AG09309 (cell line): ENCODE results near the gene BMPR1A.
"Not testable (repeated sequence)": the region's sequence is repeated elsewhere in the genome, so short reads cannot be mapped to it uniquely, and the experiment has no call there.

ENCODE experiments used
- DNase-seq: peaks from one replicate; pipeline ENCODE4 v3.0.0-alpha.2; 2010; ENCODE audit warnings: low read depth
- H3K4me3 ChIP-seq: 2 replicates; pipeline ENCODE4 v1.5.1; 2011; ENCODE audit warnings: mild to moderate bottlenecking, low read depth, low read length, moderate library complexity; ENCODE audit not compliant: control insufficient read depth
- TF ChIP-seq, protein P1 (sequence below): IDR thresholded peaks from 2 replicates; pipeline ENCODE4 v1.5.1; 2011; ENCODE audit warnings: mild to moderate bottlenecking, low read depth, low read length, inconsistent platforms; ENCODE audit not compliant: insufficient read depth, control insufficient read depth; ENCODE audit errors: missing control alignments

The BMPR1A gene

DNA sequence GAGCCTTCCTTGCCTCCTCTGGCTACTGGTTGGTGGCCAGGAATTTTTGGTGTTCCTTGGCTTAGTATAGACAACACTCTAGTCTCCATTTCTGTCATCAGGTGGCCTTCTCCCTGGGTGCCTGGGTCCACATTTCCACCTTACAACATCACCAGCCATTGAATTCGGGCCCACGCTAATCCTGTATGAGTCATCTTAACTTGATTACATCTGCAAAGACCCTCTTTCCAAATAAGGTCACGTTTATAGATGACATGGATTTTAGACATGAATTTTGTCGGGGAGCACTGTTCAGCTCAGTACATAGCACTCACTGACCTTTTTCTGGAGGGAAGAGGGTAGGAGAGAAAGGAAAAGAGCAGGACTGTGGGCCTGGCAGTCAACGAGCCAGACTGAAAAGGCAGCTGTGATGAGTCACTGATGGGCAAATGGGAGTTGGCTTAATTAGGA, 161.6 kb downstream of the BMPR1A start:
- TF ChIP-seq, protein P1, sequence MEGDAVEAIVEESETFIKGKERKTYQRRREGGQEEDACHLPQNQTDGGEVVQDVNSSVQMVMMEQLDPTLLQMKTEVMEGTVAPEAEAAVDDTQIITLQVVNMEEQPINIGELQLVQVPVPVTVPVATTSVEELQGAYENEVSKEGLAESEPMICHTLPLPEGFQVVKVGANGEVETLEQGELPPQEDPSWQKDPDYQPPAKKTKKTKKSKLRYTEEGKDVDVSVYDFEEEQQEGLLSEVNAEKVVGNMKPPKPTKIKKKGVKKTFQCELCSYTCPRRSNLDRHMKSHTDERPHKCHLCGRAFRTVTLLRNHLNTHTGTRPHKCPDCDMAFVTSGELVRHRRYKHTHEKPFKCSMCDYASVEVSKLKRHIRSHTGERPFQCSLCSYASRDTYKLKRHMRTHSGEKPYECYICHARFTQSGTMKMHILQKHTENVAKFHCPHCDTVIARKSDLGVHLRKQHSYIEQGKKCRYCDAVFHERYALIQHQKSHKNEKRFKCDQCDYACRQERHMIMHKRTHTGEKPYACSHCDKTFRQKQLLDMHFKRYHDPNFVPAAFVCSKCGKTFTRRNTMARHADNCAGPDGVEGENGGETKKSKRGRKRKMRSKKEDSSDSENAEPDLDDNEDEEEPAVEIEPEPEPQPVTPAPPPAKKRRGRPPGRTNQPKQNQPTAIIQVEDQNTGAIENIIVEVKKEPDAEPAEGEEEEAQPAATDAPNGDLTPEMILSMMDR, result no peak
- no peak for DNase-seq

DNA sequence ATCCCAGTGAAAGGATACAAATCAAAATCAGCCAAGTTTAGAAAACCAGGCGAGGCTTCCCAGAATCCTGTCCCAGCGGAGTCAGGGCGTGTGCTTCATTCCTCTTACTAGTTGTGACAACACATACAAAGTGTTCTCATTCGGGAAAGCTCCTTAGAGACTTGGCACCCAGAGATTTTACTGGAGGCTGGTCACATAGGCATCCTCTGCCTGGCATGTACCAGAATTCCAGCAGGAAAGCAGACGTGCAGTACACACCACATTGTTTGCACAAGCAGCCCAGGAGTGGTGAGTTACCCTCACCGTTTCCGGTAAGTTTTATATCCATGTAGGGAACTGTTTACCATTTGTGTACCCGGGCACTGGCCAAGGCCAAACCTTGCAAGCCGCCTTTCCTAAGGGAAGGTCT, 166.1 kb downstream of the BMPR1A start:
- TF ChIP-seq, protein P1, result no peak
- DNase-seq, result no peak
- H3K4me3 ChIP-seq, result no peak overlapping the region

More for the DNA sequence above, 161.6 kb downstream of the BMPR1A start:
- H3K4me3 ChIP-seq, result no peak overlapping the region

DNA sequence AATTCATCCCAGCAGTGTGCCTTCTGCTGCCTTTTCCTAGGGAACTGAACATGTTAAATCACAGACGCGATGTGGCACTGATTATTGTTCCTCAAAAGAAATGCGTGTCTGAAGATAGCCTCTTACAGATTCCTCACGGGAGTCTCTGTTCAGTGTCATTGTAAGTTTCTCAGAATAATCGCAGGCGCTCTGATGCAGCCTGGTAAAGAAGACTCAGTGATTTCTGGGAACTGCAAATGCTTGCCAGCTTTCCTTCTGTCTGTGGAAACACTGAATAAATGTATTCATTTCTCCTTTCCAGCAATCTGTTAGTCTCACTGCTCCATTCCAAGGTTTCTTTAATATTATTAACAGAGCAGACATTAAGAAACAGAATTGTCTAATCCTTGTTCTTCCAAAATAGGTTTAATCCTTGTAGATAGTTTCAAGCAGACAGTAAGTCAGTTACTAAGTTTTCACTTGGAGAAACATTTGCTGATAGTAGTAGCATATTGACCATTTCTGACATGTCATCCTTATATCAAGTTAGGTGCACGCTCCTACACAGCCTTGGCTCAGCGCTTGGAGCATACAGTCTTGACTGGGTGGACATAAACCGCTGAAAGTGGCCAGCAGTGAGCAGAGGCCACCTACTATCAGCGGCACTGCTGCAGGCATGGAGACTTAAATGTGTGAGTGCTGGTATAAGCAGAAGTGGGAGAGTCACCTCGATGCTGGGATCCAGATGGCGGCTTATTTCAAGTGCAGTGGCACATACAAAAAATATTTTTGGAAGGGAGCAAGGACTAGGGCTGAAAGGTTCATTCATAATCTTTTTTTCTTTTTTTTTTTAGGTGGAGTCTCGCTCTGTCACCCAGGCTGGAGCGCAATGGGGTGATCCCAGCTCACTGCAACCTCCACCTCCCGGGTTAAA, 173.3 kb downstream of the BMPR1A start:
- TF ChIP-seq, protein P1, result no peak

DNA sequence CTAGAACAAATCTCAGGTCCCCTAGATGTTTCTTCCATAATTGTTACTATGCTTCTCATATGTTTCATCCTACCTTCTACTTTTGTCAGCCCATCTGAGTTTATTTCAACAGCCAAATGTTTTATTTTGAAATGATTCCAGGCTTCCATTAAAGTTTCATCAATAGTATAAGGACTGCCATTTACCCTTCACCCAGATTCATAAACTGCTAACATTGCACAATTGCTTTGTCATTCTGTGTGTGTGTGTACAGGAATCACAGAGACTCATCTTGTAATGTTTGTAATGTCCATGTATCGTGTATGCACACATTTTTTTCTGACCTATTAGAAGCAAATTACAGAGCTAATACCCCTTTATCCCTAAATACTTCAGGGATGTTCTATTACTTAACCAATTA, 175.5 kb downstream of the BMPR1A start:
- TF ChIP-seq, protein P1, result no peak
- no peak overlapping the region for H3K4me3 ChIP-seq
- DNase-seq, result peak; percentile 58

More for the DNA sequence above, 173.3 kb downstream of the BMPR1A start:
- no peak overlapping the region for H3K4me3 ChIP-seq
- DNase-seq, result no peak

DNA sequence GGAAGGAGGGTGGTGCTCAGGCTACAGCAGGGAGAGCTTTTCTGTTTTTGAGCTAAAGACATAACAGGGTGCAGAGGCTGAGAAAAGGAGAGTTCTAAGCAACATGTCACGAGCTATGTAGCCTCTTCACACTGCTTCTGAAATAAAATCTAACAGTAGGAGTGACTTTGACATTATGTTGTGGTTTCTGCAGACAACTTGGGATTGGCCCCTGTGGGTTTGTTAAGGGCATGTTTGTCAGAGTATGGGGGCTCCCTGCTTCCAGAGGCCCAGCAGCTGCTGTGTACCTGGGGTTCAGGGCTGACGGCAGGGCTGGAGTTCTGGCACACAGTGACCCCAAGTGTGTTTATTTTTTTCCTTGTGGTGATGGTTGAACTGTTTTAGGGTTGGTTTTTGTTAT, 176.3 kb downstream of the BMPR1A start:
- no peak overlapping the region for H3K4me3 ChIP-seq
- TF ChIP-seq, protein P1, result no peak
- no peak for DNase-seq

DNA sequence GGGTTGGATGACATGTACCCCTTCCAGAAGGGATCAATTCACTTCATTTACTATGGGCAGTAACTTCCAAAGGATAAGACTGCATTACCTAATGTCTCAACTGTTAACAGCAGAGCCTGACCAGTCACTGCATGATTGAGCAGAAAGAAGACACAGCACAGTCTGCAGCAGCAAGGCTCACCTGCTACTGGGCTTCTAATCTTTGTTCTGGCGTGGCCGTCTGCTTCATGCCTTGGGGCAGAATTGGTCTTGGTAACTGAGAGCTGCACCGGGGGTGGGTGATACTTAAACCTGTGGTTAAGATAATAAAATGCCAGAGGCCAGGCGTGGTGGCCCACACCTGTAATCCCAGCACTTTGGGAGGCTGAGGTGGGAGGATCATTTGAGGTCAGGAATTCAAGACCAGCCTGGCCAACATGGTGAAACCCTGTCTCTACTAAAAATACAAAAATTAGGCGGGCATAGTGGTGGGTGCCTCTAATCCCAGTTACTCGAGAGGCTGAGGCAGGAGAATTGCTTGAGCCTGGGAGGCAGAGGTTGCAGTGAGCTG, 177.8 kb downstream of the BMPR1A start:
- not testable (repeated sequence) for H3K4me3 ChIP-seq, DNase-seq
